ENCODE results near the gene RXRG. TPM values are rescaled to one million over a fixed set of nuclear protein-coding genes. Genes with fewer than 3 reads are reported as not detected.

RXRG gene
- total and polyA plus RNA-seq, 5 experiments from 2014 or later = not detected

GRCh38 chr1:165442653-165443052 lies 2.3 kb downstream of the RXRG start:
- ATAC-seq = no peak
- no peak overlapping the region for H3K27ac Mint-ChIP-seq
- peaks cover 18 to 33% (median 27%) of the 10 kb centered on the region in 5 donors for H3K27me3 Mint-ChIP-seq
- peaks cover 0 to 4% (median 0%) of the 10 kb centered on the region in 4 donors for H3K4me1 Mint-ChIP-seq
- H3K9me3 Mint-ChIP-seq = peaks cover 0 to 2% (median 0%) of the 10 kb centered on the region in 9 donors
- DNase-seq = no peak
- POLR2A ChIA-PET = no interaction called here
- H3K4me3 Mint-ChIP-seq = no peak overlapping the region
- peaks cover 0 to 4% (median 0%) of the 10 kb centered on the region in 3 donors for H3K36me3 Mint-ChIP-seq

DNA sequence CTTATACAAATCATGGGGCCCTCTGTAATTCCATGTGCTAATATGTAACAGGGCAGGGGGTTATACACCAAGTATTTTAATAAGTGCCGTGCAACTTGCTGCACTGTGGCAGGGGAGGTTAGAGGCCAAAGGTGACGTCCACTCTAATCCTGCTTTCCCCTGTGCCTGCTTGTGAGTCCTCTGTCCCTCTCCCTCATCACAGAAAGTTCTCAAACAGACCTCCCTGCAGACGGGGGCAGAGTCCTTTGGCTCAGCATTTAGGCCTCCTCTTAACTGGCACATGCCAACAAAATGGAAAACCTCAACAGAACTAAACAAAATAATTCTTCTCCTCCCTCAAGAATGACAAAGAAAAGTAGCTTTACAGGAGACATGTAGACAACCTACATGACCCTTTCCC lies 2.9 kb downstream of the RXRG start:
- Mint-ChIP-seq H3K4me1 (peaks cover 0 to 4% (median 0%) of the 10 kb centered on the region in 4 donors), H3K27ac (no peak overlapping the region), H3K36me3 (peaks cover 0 to 4% (median 0%) of the 10 kb centered on the region in 3 donors), H3K4me3 (no peak overlapping the region), H3K9me3 (peaks cover 0 to 2% (median 0%) of the 10 kb centered on the region in 9 donors), H3K27me3 (peaks cover 18 to 29% (median 26%) of the 10 kb centered on the region in 5 donors)
- ATAC-seq (no peak), DNase-seq (no peak)
- POLR2A ChIA-PET = no interaction called here

DNA sequence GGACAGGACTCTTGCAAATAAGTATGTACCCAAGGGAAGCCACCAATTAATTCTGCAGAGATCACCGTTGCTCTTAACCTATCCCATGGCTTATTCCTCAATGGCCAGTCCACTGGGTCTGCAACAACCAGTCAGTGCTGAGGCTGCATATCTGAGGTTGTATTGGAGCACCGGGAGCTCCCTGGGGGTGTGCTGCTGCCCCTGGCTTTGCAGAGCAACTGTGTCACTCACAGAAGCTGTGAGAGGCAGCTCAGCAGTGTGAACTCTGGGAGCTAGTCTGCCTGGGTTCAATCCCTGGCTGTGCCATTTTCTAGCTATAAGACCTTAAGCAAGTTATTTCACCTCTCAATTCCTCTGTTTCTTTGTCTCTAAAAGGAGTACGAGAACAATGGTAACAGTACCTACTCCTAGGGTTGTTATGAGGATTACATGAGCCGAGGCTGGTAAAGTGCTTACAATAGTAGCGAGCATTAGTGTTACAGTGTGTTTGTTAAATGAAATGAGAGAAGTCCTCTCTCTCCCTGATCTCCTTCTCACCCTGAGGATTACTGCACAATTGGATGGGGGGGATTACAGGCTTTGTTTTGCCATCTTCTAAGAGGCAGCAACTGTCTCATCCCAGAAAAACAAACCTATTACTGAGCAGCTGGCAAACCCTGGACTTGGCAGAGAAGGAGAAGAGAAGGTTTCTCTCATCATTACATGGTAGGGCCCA lies 3.6 kb downstream of the RXRG start:
- Mint-ChIP-seq H3K27me3 (peaks cover 18 to 26% (median 25%) of the 10 kb centered on the region in 5 donors), H3K36me3 (peaks cover 0 to 3% (median 0%) of the 10 kb centered on the region in 3 donors), H3K4me1 (peaks cover 0 to 4% (median 0%) of the 10 kb centered on the region in 4 donors), H3K9me3 (peaks cover 0 to 1% (median 0%) of the 10 kb centered on the region in 9 donors), H3K27ac (no peak overlapping the region), H3K4me3 (no peak overlapping the region)
- no peak for DNase-seq
- ATAC-seq = no peak
- POLR2A ChIA-PET = no interaction called here

GRCh38 chr1:165439330-165439729 lies 5.6 kb downstream of the RXRG start:
- no peak overlapping the region for H3K27ac Mint-ChIP-seq

DNA sequence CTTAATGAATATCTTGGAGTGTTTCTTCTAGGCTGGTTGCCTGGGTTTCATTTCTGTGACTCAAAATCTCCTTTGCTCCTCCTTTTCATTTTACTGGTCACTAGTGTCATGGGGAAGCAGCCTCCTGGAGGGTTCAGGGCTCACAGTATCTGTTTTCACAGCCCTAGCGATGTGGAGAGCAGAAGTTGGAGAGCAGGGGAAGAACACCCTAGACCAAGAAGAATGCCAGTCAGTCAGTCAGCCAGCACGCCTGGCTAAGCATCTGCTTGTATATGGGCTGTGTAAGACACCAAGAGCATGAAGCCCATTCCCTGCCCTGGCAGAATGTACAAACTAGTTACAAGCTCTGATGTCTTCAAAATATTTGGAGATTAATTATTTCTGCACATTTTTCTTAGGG lies 7.9 kb downstream of the RXRG start:
- POLR2A ChIA-PET = no interaction called here
- Mint-ChIP-seq H3K36me3 (no peaks in the 10 kb centered on the region), H3K4me1 (no peaks in the 10 kb centered on the region), H3K4me3 (no peak overlapping the region), H3K27me3 (peaks cover 10 to 20% (median 14%) of the 10 kb centered on the region in 5 donors), H3K9me3 (no peaks in the 10 kb centered on the region), H3K27ac (no peak overlapping the region)
- ATAC-seq (no peak), DNase-seq (no peak)

More at GRCh38 chr1:165439330-165439729, 5.6 kb downstream of the RXRG start:
- POLR2A ChIA-PET = no interaction called here
- DNase-seq = no peak
- no peak for ATAC-seq
- Mint-ChIP-seq H3K9me3 (no peaks in the 10 kb centered on the region), H3K4me3 (no peak overlapping the region), H3K36me3 (no peaks in the 10 kb centered on the region), H3K27me3 (peaks cover 18 to 26% (median 25%) of the 10 kb centered on the region in 5 donors), H3K4me1 (peaks cover 0 to 4% (median 0%) of the 10 kb centered on the region in 4 donors)

GRCh38 chr1:165435801-165436200 lies 9.1 kb downstream of the RXRG start:
- Mint-ChIP-seq H3K27ac (no peak overlapping the region), H3K4me3 (no peak overlapping the region), H3K4me1 (no peaks in the 10 kb centered on the region), H3K27me3 (peaks cover 2 to 15% (median 9%) of the 10 kb centered on the region in 5 donors), H3K36me3 (no peaks in the 10 kb centered on the region), H3K9me3 (no peaks in the 10 kb centered on the region)
- POLR2A ChIA-PET = no interaction called here
- ATAC-seq (no peak), DNase-seq (no peak)

DNA sequence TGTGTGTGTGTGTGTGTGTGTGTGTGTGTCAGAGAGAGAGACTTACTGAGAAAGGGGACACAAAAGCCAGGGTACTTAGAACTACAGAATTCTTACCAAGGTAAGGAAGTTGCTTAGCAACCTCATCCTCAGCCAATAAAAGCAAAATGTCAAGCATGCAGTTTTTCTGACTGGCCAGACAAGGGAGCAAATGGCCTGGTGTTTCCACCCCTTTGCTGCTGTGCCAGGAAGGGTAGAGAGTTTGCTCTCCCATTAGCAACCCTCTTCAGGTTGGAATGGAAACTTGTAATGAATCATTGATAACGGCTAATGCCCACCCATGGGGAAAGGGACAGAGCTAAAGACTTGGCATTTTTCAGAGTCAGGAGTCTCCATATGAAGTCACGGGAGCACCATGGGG lies 10.6 kb downstream of the RXRG start:
- POLR2A ChIA-PET = no interaction called here
- DNase-seq = no peak
- H3K27ac Mint-ChIP-seq = peak overlapping the region in 1 of 10 donors; percentile 22
- H3K4me1 Mint-ChIP-seq = no peaks in the 10 kb centered on the region
- no peak for ATAC-seq
- no peaks in the 10 kb centered on the region for H3K9me3 Mint-ChIP-seq
- H3K4me3 Mint-ChIP-seq = no peak overlapping the region
- H3K27me3 Mint-ChIP-seq = peaks cover 0 to 12% (median 2%) of the 10 kb centered on the region in 5 donors
- no peaks in the 10 kb centered on the region for H3K36me3 Mint-ChIP-seq

DNA sequence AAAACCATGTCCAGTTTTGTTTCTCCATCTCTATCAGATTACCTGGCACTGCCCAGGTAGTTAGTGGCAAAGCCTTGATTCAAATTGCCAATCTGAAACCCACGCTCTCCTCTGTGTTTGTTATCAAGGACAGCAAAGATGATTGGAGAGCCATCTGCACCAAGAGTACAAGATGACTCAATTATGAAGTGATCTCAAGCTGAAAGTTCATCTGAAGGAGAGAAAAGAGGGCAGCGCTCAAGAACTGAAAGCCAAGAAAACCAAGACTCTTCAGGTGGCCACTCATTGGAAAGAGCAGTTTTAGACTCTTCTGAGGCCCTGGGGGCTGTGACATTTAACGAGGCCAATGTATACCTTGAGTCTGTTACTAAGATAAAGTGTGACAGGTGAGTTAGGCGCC lies 13.8 kb downstream of the RXRG start:
- H3K4me3 Mint-ChIP-seq = no peak overlapping the region
- H3K9me3 Mint-ChIP-seq = no peaks in the 10 kb centered on the region
- POLR2A ChIA-PET = no interaction called here
- H3K36me3 Mint-ChIP-seq = no peaks in the 10 kb centered on the region
- ATAC-seq = no peak
- H3K27ac Mint-ChIP-seq = peak overlapping the region in 1 of 10 donors; percentile 36
- H3K27me3 Mint-ChIP-seq = peaks cover 0 to 6% (median 0%) of the 10 kb centered on the region in 5 donors
- no peak for DNase-seq
- H3K4me1 Mint-ChIP-seq = peaks cover 0 to 1% (median 0%) of the 10 kb centered on the region in 4 donors

DNA sequence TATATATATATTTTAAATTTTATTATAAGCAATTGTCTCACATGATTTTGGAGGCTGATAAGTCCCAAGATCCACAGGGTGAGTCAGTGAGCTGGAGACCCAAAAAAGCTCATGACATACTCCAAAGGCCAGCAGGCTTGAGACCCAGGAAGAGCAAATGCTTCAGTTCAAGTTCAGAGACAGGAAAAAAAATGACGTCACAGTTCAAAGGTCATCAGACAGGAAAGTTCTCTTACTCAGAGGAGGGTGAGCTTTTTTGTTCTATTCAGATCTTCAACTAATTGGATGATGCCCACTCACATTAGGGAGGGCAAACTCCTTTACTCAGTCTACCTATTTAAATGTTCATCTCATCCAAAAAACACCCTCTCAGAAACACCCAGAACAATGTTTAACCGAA lies 18.2 kb downstream of the RXRG start:
- ATAC-seq (no peak), DNase-seq (no peak)
- Mint-ChIP-seq H3K27ac (no peak overlapping the region), H3K4me1 (peaks cover 4 to 39% (median 24%) of the 10 kb centered on the region in 4 donors), H3K9me3 (no peaks in the 10 kb centered on the region), H3K36me3 (no peaks in the 10 kb centered on the region), H3K4me3 (no peak overlapping the region), H3K27me3 (peaks cover 0 to 6% (median 0%) of the 10 kb centered on the region in 5 donors)
- POLR2A ChIA-PET = no interaction called here

- peaks cover 4 to 39% (median 24%) of the 10 kb centered on the region in 4 donors for H3K4me1 Mint-ChIP-seq
- POLR2A ChIA-PET = no interaction called here
- peak overlapping the region in 8 of 10 donors; percentile 17 to 93 (median 61) for H3K27ac Mint-ChIP-seq
- H3K4me3 Mint-ChIP-seq = peak overlapping the region in 6 of 10 donors; percentile 55 to 93 (median 70)
- no peaks in the 10 kb centered on the region for H3K9me3 Mint-ChIP-seq
- DNase-seq (no peak), ATAC-seq (no peak)
- H3K36me3 Mint-ChIP-seq = no peaks in the 10 kb centered on the region
- peaks cover 0 to 6% (median 0%) of the 10 kb centered on the region in 5 donors for H3K27me3 Mint-ChIP-seq
Observed at GRCh38 chr1:165425621-165426020, 19.3 kb downstream of the RXRG start.

DNA sequence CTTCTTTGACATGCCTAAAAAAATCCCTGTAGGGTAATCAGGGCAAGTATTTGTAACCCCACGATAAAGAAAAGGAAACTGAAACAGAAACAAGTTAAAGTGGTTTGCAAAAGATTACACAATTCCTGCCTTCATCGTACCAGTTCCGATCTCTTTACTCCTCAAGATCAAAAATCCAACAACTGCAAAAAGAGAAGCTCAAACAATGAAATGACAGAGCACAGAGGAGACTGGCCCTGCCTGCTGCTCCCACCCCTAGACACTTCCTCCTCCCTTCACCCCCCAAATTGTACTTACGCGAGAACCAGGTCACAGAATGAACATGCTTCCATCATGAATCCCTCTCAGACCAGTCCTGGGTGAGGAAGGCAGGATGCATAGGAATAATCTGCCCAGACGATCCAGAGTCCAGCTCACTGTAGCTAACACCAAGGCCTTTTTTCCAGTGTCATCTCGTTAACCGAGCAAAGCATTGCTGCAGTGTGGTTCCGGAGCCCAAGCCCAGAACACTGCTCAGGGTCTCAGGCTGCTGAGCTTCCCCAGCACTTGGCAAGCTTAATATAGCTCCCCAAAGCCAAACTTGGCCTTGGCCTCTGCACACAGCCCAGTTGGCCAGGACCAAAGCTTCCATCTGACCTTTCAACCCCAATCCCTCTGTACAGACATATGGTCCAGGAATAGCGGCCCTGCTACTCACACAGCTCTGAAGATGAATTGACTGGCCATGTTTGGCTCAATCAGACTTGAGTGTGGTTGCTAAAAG lies 20.3 kb downstream of the RXRG start:
- DNase-seq = peak in 4 of 10 donors; percentile 9 to 53 (median 33)
- peak; percentile 82 to 86 for ATAC-seq
- Mint-ChIP-seq H3K27me3 (peaks cover 0 to 2% (median 0%) of the 10 kb centered on the region in 5 donors), H3K4me1 (peaks cover 4 to 39% (median 24%) of the 10 kb centered on the region in 4 donors), H3K9me3 (no peaks in the 10 kb centered on the region), H3K4me3 (peak overlapping the region; percentile 65 to 93 (median 78)), H3K36me3 (no peaks in the 10 kb centered on the region), H3K27ac (peak overlapping the region; percentile 58 to 98 (median 91))
- POLR2A ChIA-PET = no interaction called here

GRCh38 chr1:165423136-165423535 lies 21.8 kb downstream of the RXRG start:
- H3K4me1 Mint-ChIP-seq = peaks cover 4 to 39% (median 24%) of the 10 kb centered on the region in 4 donors
- ATAC-seq (no peak), DNase-seq (no peak)
- H3K27ac Mint-ChIP-seq = peak overlapping the region in 5 of 10 donors; percentile 23 to 49 (median 35)
- H3K4me3 Mint-ChIP-seq = no peak overlapping the region
- no peaks in the 10 kb centered on the region for H3K9me3 Mint-ChIP-seq
- H3K27me3 Mint-ChIP-seq = peaks cover 0 to 4% (median 0%) of the 10 kb centered on the region in 5 donors
- POLR2A ChIA-PET = no interaction called here
- H3K36me3 Mint-ChIP-seq = no peaks in the 10 kb centered on the region

DNA sequence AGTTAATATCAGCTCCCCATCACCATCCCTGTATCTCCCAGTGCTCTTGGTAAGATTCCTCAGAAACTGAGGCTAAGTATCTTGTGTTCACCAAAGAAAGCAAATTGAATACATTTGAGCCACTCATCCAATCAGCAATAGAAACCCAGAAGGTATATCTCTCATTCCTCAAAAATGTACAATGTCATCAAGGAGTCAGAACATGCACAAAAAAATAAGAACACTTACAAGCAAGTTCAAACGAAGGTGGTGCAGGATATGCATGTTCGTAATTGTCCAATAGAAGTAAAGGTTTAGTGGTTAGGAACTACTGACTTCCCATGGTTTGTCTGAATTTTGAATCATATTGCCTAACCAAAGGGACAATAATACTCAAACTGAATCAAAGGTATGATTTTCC lies 24.3 kb downstream of the RXRG start:
- no peak overlapping the region for H3K4me3 Mint-ChIP-seq
- POLR2A ChIA-PET = no interaction called here
- ATAC-seq (no peak), DNase-seq (no peak)
- H3K9me3 Mint-ChIP-seq = no peaks in the 10 kb centered on the region
- peaks cover 3 to 35% (median 21%) of the 10 kb centered on the region in 4 donors for H3K4me1 Mint-ChIP-seq
- no peaks in the 10 kb centered on the region for H3K36me3 Mint-ChIP-seq
- peaks cover 2 to 15% (median 8%) of the 10 kb centered on the region in 5 donors for H3K27me3 Mint-ChIP-seq
- H3K27ac Mint-ChIP-seq = peak overlapping the region in 1 of 10 donors; percentile 38

Measured in naive thymus-derived CD8-positive, alpha-beta T cell (primary cell).